ENCODE results near the gene YWHAE. TPM values are rescaled to one million over a fixed set of nuclear protein-coding genes. Genes with fewer than 3 reads are reported as not detected.

Gene YWHAE
- total RNA-seq, 6 experiments from 2014 or later, result 167 to 446 (median 217) TPM

- no peak for ATAC-seq
- H3K4me3 ChIP-seq, result no peak overlapping the region
- intact Hi-C loops (cut with DNase I), result loop anchor here in 1 of 2 donors (10.0 kb wide), 1 partner anchor 51 kb away; the partner anchor contains the start of genes BHLHA9 and TRARG1
- H3K9me3 ChIP-seq, result no peaks in the 10 kb centered on the region
- H3K36me3 ChIP-seq, result no peaks in the 10 kb centered on the region
- TF ChIP-seq POLR2A (IDR thresholded peaks at IDR 0.05), result no peak
- no peak for TF ChIP-seq CTCF (IDR thresholded peaks at IDR 0.05)
- H3K27ac ChIP-seq, result no peak overlapping the region
- H3K27me3 ChIP-seq, result no peaks in the 10 kb centered on the region
- 75% methylated on average over 7 of the region's 12 CpGs for WGBS (ENCODE audit: insufficient coverage, low coverage, low lambda C conversion rate, missing lambda C conversion rate)
- DNase-seq, result no peak
- H3K4me1 ChIP-seq, result no peaks in the 10 kb centered on the region
These were observed 74.3 kb downstream of the YWHAE start for GRCh38 chr17:1325766-1326165.

DNA sequence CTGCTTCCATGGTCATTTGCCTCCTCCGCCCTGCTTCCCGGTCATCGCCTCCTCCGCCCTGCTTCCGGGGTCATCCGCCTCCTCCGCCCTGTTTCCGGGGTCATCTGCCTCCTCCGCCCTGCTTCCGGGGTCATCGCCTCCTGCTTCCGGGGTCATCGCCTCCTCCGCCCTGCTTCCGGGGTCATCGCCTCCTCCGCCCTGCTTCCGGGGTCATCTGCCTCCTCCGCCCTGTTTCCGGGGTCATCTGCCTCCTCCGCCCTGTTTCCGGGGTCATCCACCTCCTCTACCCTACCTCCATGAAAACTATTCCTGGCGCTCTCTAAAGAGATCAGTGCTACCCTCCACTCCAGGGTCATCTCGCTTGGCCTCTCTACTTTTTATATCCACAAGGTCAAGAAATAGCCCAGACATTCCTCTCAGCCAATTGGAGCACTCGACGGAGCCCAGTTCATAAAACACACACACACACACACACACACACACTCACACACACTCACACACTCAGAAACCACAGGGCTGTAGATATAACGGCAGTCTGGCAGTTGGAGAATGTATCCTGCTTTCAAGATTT, 75.7 kb downstream of the YWHAE start:
- Histone ChIP-seq H3K27me3 (no peaks in the 10 kb centered on the region), H3K27ac (no peak overlapping the region), H3K4me3 (no peak overlapping the region), H3K36me3 (no peaks in the 10 kb centered on the region), H3K9me3 (no peaks in the 10 kb centered on the region), H3K4me1 (no peaks in the 10 kb centered on the region)
- no peak for ATAC-seq
- intact Hi-C loops (cut with DNase I), result loop anchor here in 1 of 2 donors (10.0 kb wide), 1 partner anchor 49 kb away; the partner anchor contains the start of genes BHLHA9 and TRARG1
- TF ChIP-seq CTCF (IDR thresholded peaks at IDR 0.05), result no peak
- no peak for TF ChIP-seq POLR2A (IDR thresholded peaks at IDR 0.05)
- WGBS (ENCODE audit: insufficient coverage, low coverage, low lambda C conversion rate, missing lambda C conversion rate), result 43% methylated on average over 17 of the region's 27 CpGs
- peak in 1 of 3 donors; percentile 26 for DNase-seq

DNA sequence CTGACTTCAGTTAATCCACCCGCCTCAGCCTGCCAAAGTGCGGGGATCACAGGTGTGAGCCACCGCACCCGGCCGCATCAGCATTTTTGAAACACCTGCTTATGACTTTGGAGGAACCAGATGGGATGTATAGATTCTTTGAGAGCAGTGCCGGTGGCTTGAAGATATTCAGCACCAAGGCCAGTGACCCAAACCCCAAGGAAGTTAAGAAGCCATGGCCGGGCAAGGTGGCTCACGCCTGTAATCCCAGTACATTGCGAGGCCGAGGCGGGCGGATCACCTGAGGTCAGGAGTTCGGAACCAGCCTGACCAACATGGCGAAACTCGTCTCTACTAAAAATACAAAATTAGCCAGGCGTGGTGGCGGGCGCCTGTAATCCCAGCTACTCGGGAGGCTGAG, 76.7 kb downstream of the YWHAE start:
- ATAC-seq, result no peak
- Histone ChIP-seq H3K36me3 (no peaks in the 10 kb centered on the region), H3K9me3 (no peaks in the 10 kb centered on the region), H3K27me3 (no peaks in the 10 kb centered on the region), H3K4me3 (no peak overlapping the region), H3K4me1 (no peaks in the 10 kb centered on the region), H3K27ac (no peak overlapping the region)
- intact Hi-C loops (cut with DNase I), result loop anchor here in 1 of 2 donors (10.0 kb wide), 1 partner anchor 49 kb away; the partner anchor contains the start of genes BHLHA9 and TRARG1
- peak in 1 of 3 donors; percentile 42 for DNase-seq
- TF ChIP-seq POLR2A (IDR thresholded peaks at IDR 0.05) (no peak), CTCF (IDR thresholded peaks at IDR 0.05) (no peak)
- WGBS (ENCODE audit: insufficient coverage, low coverage, low lambda C conversion rate, missing lambda C conversion rate), result 70% methylated on average over 15 of the region's 19 CpGs

DNA sequence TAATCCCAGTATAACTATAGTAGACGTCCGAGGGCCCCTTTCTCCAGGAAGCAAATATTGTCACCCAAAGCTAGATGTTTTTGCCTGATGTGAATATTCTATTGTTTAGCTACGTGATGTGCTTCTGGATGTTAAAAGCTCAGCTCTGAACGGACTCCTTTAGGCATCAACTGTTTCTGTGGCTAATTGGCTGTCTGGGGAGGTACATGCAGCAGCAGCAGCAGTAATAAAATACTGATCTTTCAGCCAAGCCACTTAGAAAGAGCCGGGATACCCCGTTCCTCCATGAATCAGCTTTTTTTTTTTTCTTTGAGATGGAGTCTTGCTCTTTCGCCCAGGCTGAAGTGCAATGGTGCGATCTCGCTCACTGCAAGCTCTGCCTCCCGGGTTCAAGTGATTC, 77.5 kb downstream of the YWHAE start:
- Histone ChIP-seq H3K36me3 (no peaks in the 10 kb centered on the region), H3K27me3 (no peaks in the 10 kb centered on the region), H3K27ac (no peak overlapping the region), H3K4me1 (no peaks in the 10 kb centered on the region), H3K9me3 (no peaks in the 10 kb centered on the region), H3K4me3 (no peak overlapping the region)
- TF ChIP-seq POLR2A (IDR thresholded peaks at IDR 0.05) (no peak), CTCF (IDR thresholded peaks at IDR 0.05) (no peak)
- intact Hi-C loops (cut with DNase I), result loop anchor here in 1 of 2 donors (10.0 kb wide), 1 partner anchor 48 kb away; the partner anchor contains the start of genes BHLHA9 and TRARG1
- ATAC-seq, result no peak
- DNase-seq, result no peak
- WGBS (ENCODE audit: insufficient coverage, low coverage, low lambda C conversion rate, missing lambda C conversion rate), result 58% methylated on average over 9 of the region's 10 CpGs

Data from right lobe of liver (tissue), 6 donors.